ENCODE results near the gene DAPK2. TPM values are rescaled to one million over a fixed set of nuclear protein-coding genes. Genes with fewer than 3 reads are reported as not detected.

Gene DAPK2
- total RNA-seq, 4 donors from 2014 or later: 28.5 to 70.8 (median 52.7) TPM

GRCh38 chr15:64050281-64051092 is 4.2 kb upstream of the DAPK2 start:
- no peaks in the 10 kb centered on the region for H3K36me3 ChIP-seq
- no peaks in the 10 kb centered on the region for H3K9me3 ChIP-seq
- no peak overlapping the region for H3K27ac ChIP-seq
- ATAC-seq (no peak), DNase-seq (no peak)
- TF ChIP-seq POLR2A (IDR thresholded peaks at IDR 0.05) (no peak), CTCF (IDR thresholded peaks at IDR 0.05 in 4 of 5, conservative IDR thresholded peaks at IDR 0.05 in 1 of 5) (no peak)
- in situ Hi-C loops (cut with MboI; ENCODE audit: low sequenced_read_pairs in 4 of 4): loop anchor here in 3 of 4 donors (10.0 to 25.0 kb wide), 3 partner anchors 106 to 438 kb away; no protein-coding TSS in a partner anchor
- H3K27me3 ChIP-seq: no peaks in the 10 kb centered on the region
- intact Hi-C loops (cut with DNase I; ENCODE audit: low total_unique reads): no loop called here
- H3K4me3 ChIP-seq: no peak overlapping the region
- H3K4me1 ChIP-seq: peaks cover 5 to 6% of the 10 kb centered on the region in 2 donors

- Histone ChIP-seq H3K27me3 (no peaks in the 10 kb centered on the region), H3K36me3 (no peaks in the 10 kb centered on the region), H3K9me3 (no peaks in the 10 kb centered on the region), H3K27ac (no peak overlapping the region), H3K4me3 (no peak overlapping the region), H3K4me1 (peaks cover 15 to 21% of the 10 kb centered on the region in 2 donors)
- DNase-seq: no peak
- TF ChIP-seq POLR2A (IDR thresholded peaks at IDR 0.05): no peak
- TF ChIP-seq CTCF (IDR thresholded peaks at IDR 0.05 in 4 of 5, conservative IDR thresholded peaks at IDR 0.05 in 1 of 5): no peak
- intact Hi-C loops (cut with DNase I; ENCODE audit: low total_unique reads) (loop anchor here (5.0 kb wide), 1 partner anchor 82 kb away; no protein-coding TSS in a partner anchor), in situ Hi-C loops (cut with MboI; ENCODE audit: low sequenced_read_pairs in 4 of 4) (no loop called here)
- no peak for ATAC-seq
These were observed 2.6 kb upstream of the DAPK2 start for GRCh38 chr15:64048781-64049460.

DNA sequence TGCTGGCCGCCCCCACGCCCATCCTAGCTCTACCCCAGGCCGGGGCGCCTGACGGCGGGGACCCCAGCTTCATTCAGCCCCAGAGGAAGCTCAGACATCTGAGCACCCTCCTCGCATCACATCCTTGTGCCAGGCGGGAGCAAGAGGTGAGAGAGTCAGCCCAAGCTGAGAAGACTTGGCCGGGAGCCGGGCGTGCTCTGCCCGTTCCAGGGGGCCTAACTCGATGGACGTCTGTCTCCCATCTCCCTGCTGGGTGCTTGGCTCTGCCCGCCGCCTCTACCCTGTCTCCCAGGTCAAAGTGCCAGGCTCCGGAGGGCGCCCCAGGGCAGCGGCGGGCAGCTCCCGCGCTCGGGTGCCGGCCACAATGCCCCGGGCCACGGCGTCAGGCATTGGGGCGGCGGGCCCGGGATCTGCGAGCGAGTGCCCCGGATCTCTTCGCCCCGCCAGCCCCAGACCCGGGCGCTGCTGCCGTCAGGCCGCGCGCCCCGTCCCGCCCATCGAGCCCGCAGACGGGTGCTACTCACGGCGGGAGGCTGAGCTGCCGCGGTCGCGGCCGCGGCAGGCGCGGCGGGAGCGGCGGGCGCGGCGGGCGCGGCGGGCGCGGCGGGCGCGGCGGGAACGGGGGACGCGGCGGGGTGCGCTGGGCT is 388 bp downstream of the DAPK2 start:
- ATAC-seq (peak; percentile 46 to 56), DNase-seq (peak in 1 of 2 donors; percentile 50)
- in situ Hi-C loops (cut with MboI; ENCODE audit: low sequenced_read_pairs in 4 of 4) (no loop called here), intact Hi-C loops (cut with DNase I; ENCODE audit: low total_unique reads) (loop anchor here (1.0 to 5.0 kb wide), 6 partner anchors 79 to 294 kb away; no protein-coding TSS in a partner anchor)
- Histone ChIP-seq H3K9me3 (no peaks in the 10 kb centered on the region), H3K4me3 (peak overlapping the region; percentile 73 to 83 (median 81)), H3K27me3 (no peaks in the 10 kb centered on the region), H3K36me3 (no peaks in the 10 kb centered on the region), H3K27ac (peak overlapping the region; percentile 87 to 93 (median 91)), H3K4me1 (peaks cover 36 to 48% of the 10 kb centered on the region in 2 donors)
- TF ChIP-seq CTCF (IDR thresholded peaks at IDR 0.05 in 4 of 5, conservative IDR thresholded peaks at IDR 0.05 in 1 of 5) (no peak), POLR2A (IDR thresholded peaks at IDR 0.05) (no peak)

DNA sequence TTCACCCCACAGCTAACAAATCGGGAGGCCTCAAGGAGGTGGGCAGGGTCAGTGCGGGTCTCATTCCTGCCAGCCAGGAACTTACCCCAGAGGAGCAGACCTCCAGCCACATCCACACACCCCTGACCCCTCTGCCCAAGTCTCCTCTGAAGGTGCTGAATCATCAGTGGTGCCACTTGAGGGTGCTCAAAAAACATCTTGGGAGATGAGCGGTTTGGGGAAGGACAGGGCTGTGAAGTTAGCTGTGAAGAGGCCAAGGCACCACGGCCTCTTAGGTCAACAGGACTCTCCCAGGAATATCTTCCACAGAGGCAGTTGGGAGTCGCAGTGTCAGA is 1.2 kb downstream of the DAPK2 start:
- TF ChIP-seq POLR2A (IDR thresholded peaks at IDR 0.05): no peak
- TF ChIP-seq CTCF (IDR thresholded peaks at IDR 0.05 in 4 of 5, conservative IDR thresholded peaks at IDR 0.05 in 1 of 5): no peak
- H3K36me3 ChIP-seq: no peaks in the 10 kb centered on the region
- DNase-seq (peak in 1 of 2 donors; percentile 35), ATAC-seq (peak in 1 of 2 donors; percentile 8)
- H3K4me3 ChIP-seq: peak overlapping the region; percentile 73 to 83 (median 81)
- in situ Hi-C loops (cut with MboI; ENCODE audit: low sequenced_read_pairs in 4 of 4): no loop called here
- peak overlapping the region; percentile 87 to 93 (median 91) for H3K27ac ChIP-seq
- H3K9me3 ChIP-seq: no peaks in the 10 kb centered on the region
- intact Hi-C loops (cut with DNase I; ENCODE audit: low total_unique reads): loop anchor here (2.0 to 5.0 kb wide), 2 partner anchors 78 to 210 kb away; no protein-coding TSS in a partner anchor
- peaks cover 36 to 48% of the 10 kb centered on the region in 2 donors for H3K4me1 ChIP-seq
- H3K27me3 ChIP-seq: no peaks in the 10 kb centered on the region
